ENCODE results near the gene RASGRF2. TPM values are rescaled to one million over a fixed set of nuclear protein-coding genes. Genes with fewer than 3 reads are reported as not detected.
A peak's percentile ranks its signal among the peaks of the same experiment; 100 is the strongest.

The RASGRF2 gene
- total RNA-seq, 4 donors from 2014 or later: 3.8 to 9.1 (median 5.3) TPM

- no peak overlapping the region for H3K4me3 ChIP-seq
- H3K27me3 ChIP-seq: no peaks in the 10 kb centered on the region
- peaks cover 4 to 43% (median 10%) of the 10 kb centered on the region in 3 donors for H3K4me1 ChIP-seq
- 67 to 92% methylated on average over 1 to 2 of the region's 3 CpGs for WGBS, 2 donors (ENCODE audit: low coverage in 1 of 2)
- ATAC-seq: no peak
- H3K27ac ChIP-seq: peak overlapping the region in 3 of 4 donors; percentile 50 to 81 (median 61)
- TF ChIP-seq POLR2A (IDR thresholded peaks at IDR 0.05) (no peak), POLR2AphosphoS5 (IDR thresholded peaks at IDR 0.05) (no peak), EP300 (IDR thresholded peaks at IDR 0.05) (no peak)
- TF ChIP-seq, protein P1, sequence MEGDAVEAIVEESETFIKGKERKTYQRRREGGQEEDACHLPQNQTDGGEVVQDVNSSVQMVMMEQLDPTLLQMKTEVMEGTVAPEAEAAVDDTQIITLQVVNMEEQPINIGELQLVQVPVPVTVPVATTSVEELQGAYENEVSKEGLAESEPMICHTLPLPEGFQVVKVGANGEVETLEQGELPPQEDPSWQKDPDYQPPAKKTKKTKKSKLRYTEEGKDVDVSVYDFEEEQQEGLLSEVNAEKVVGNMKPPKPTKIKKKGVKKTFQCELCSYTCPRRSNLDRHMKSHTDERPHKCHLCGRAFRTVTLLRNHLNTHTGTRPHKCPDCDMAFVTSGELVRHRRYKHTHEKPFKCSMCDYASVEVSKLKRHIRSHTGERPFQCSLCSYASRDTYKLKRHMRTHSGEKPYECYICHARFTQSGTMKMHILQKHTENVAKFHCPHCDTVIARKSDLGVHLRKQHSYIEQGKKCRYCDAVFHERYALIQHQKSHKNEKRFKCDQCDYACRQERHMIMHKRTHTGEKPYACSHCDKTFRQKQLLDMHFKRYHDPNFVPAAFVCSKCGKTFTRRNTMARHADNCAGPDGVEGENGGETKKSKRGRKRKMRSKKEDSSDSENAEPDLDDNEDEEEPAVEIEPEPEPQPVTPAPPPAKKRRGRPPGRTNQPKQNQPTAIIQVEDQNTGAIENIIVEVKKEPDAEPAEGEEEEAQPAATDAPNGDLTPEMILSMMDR (IDR thresholded peaks at IDR 0.05): no peak
- no peaks in the 10 kb centered on the region for H3K36me3 ChIP-seq
- H3K9me3 ChIP-seq: no peaks in the 10 kb centered on the region
Observed at GRCh38 chr5:81234801-81235200, 274.6 kb downstream of the RASGRF2 start.

GRCh38 chr5:81235287-81236072 lies 275.3 kb downstream of the RASGRF2 start:
- 48 to 55% methylated on average over 4 to 8 of the region's 10 CpGs for WGBS, 2 donors (ENCODE audit: low coverage in 1 of 2)
- ATAC-seq: no peak

GRCh38 chr5:81238460-81238859 lies 278.3 kb downstream of the RASGRF2 start:
- no peak overlapping the region for H3K27ac ChIP-seq
- ATAC-seq: no peak
- H3K36me3 ChIP-seq: no peaks in the 10 kb centered on the region
- no peaks in the 10 kb centered on the region for H3K27me3 ChIP-seq
- H3K9me3 ChIP-seq: no peaks in the 10 kb centered on the region
- no peak for TF ChIP-seq POLR2AphosphoS5 (IDR thresholded peaks at IDR 0.05)
- TF ChIP-seq POLR2A (IDR thresholded peaks at IDR 0.05): no peak
- TF ChIP-seq, protein P1 (IDR thresholded peaks at IDR 0.05): no peak
- peaks cover 4 to 34% (median 10%) of the 10 kb centered on the region in 3 donors for H3K4me1 ChIP-seq
- whole genome bisulfite sequencing, 2 donors (ENCODE audit: low coverage in 1 of 2): 90 to 94% methylated on average over 3 to 4 of the region's 4 CpGs
- H3K4me3 ChIP-seq: no peak overlapping the region

More at GRCh38 chr5:81235287-81236072, 275.3 kb downstream of the RASGRF2 start:
- H3K9me3 ChIP-seq: no peaks in the 10 kb centered on the region
- TF ChIP-seq, protein P1 (IDR thresholded peaks at IDR 0.05): no peak
- no peak for TF ChIP-seq EP300 (IDR thresholded peaks at IDR 0.05)
- TF ChIP-seq POLR2AphosphoS5 (IDR thresholded peaks at IDR 0.05): no peak
- no peak for TF ChIP-seq POLR2A (IDR thresholded peaks at IDR 0.05)
- peak overlapping the region in 3 of 4 donors; percentile 50 to 81 (median 61) for H3K27ac ChIP-seq
- no peaks in the 10 kb centered on the region for H3K27me3 ChIP-seq
- peaks cover 4 to 49% (median 10%) of the 10 kb centered on the region in 3 donors for H3K4me1 ChIP-seq
- no peaks in the 10 kb centered on the region for H3K36me3 ChIP-seq
- no peak overlapping the region for H3K4me3 ChIP-seq

DNA sequence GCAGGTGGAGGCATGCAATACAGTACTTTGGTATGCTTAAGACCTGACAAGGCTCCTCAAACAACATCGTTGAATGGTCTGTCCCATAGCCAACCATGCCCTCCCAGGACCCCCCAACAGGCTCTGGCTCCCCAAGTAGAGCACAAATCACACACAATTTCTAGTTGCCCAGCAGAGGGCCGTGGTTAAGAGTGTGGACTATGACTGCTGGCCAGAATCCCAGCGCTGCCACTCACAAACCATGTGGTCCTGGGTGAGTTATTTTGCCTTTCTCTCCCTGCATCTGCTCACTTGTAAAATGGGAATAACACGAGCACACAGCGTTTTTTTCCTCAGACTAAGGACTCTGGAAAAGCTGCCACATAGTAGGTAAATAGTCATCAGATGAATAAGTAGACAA lies 279.4 kb downstream of the RASGRF2 start:
- Histone ChIP-seq H3K4me3 (no peak overlapping the region), H3K9me3 (no peaks in the 10 kb centered on the region), H3K4me1 (peaks cover 3 to 22% (median 7%) of the 10 kb centered on the region in 3 donors), H3K36me3 (no peaks in the 10 kb centered on the region), H3K27ac (no peak overlapping the region), H3K27me3 (no peaks in the 10 kb centered on the region)
- TF ChIP-seq POLR2A (IDR thresholded peaks at IDR 0.05) (no peak), EP300 (IDR thresholded peaks at IDR 0.05) (no peak), POLR2AphosphoS5 (IDR thresholded peaks at IDR 0.05) (no peak)
- TF ChIP-seq, protein P1 (IDR thresholded peaks at IDR 0.05): no peak
- ATAC-seq: no peak
- 57 to 84% methylated on average over 4 to 5 of the region's 5 CpGs for WGBS, 2 donors (ENCODE audit: low coverage in 1 of 2)

DNA sequence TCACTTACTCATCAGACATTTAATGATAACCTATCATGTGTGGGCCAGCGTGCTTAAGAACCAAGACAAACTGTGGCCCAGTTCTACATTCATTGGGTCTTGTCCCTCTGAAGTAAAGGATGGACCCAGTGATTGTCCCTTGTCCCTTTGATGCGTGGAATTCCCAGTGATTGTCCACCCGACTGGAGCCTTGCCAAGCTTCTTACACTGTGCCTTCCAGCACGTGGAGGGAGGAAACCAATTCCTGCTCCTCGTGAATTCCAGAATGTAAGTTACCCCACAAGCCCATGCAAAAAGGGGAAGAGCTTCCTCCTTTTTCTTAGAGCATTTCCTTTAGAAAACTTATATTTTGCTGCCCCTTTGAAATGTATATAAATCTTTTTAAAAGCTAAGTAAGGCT lies 280.8 kb downstream of the RASGRF2 start:
- no peak for TF ChIP-seq POLR2A (IDR thresholded peaks at IDR 0.05)
- no peak for TF ChIP-seq EP300 (IDR thresholded peaks at IDR 0.05)
- TF ChIP-seq POLR2AphosphoS5 (IDR thresholded peaks at IDR 0.05): no peak
- TF ChIP-seq, protein P1 (IDR thresholded peaks at IDR 0.05): no peak
- no peak for ATAC-seq
- H3K4me1 ChIP-seq: peaks cover 0 to 19% (median 0%) of the 10 kb centered on the region in 3 donors
- H3K36me3 ChIP-seq: peaks cover 0 to 10% of the 10 kb centered on the region in 2 donors
- H3K27ac ChIP-seq: no peak overlapping the region
- H3K27me3 ChIP-seq: no peaks in the 10 kb centered on the region
- no peaks in the 10 kb centered on the region for H3K9me3 ChIP-seq
- H3K4me3 ChIP-seq: no peak overlapping the region
- 44 to 50% methylated on average over 5 of the region's 5 CpGs for WGBS, 2 donors (ENCODE audit: low coverage in 1 of 2)
